Measurements from ENCODE around the gene PIANP. TPM values are rescaled to one million over a fixed set of nuclear protein-coding genes. Genes with fewer than 3 reads are reported as not detected.
"Not testable (repeated sequence)": the region's sequence is repeated elsewhere in the genome, so short reads cannot be mapped to it uniquely, and the experiment has no call there.

PIANP gene
- polyA plus RNA-seq, 2 donors = 0.10 to 0.28 TPM

DNA sequence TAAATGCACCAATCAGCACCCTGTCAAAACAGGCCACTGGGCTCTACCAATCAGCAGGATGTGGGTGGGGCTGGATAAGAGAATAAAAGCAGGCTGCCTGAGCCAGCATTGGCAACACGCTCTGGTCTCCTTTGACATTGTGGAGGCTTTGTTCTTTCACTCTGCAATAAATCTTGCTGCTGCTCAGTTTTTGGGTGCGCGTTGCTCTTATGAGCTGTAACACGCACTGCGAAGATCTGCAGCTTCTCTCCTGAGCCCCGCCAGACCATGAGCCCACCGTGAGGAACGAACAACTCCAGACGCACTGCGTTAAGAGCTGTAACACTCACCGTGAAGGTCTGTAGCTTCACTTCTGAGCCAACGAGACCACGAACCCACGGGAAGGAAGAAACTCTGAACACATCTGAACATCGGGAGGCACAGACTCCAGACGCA is 8.4 kb upstream of the PIANP start:
- no peaks in the 10 kb centered on the region for H3K27me3 ChIP-seq (ENCODE audit: control insufficient read depth in 1 of 2, insufficient read depth in 2 of 2, low read length in 2 of 2)
- no peaks in the 10 kb centered on the region for H3K36me3 ChIP-seq (ENCODE audit: control insufficient read depth in 2 of 2, insufficient read depth in 2 of 2, low read length in 1 of 2)
- H3K27ac ChIP-seq (ENCODE audit: low read depth in 2 of 2, low read length in 1 of 2) = no peak overlapping the region
- WGBS, 2 donors = 77 to 79% methylated on average over 16 of the region's 16 CpGs
- no peaks in the 10 kb centered on the region for H3K4me1 ChIP-seq (ENCODE audit: control insufficient read depth in 2 of 2, insufficient read depth in 2 of 2, low read length in 1 of 2)
- H3K9me3 ChIP-seq (ENCODE audit: control insufficient read depth in 2 of 2, insufficient read depth in 1 of 2, low read depth in 1 of 2, low read length in 1 of 2) = no peaks in the 10 kb centered on the region
- no peak overlapping the region for H3K4me3 ChIP-seq (ENCODE audit: low read depth in 1 of 2, low read length in 2 of 2)

DNA sequence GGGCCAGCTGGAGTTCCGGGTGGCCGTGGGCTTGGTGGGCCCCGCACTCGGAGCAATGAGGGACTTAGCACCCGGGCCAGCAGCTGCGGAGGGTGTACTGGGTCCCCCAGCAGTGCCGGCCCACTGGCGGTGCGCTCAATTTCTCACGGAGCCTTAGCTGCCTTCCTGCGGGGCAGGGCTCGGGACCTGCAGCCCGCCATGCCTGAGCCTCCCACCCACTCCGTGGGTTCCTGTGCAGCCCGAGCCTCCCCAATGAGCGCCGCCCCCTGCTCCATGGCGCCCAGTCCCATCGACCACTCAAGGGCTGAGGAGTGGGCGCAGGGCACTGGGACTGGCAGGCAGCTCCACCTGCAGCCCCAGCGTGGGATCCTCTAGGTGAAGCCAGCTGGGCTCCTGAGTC is 7.7 kb upstream of the PIANP start:
- not testable (repeated sequence) for H3K27me3 ChIP-seq (ENCODE audit: control insufficient read depth in 1 of 2, insufficient read depth in 2 of 2, low read length in 2 of 2); H3K4me1 ChIP-seq (ENCODE audit: control insufficient read depth in 2 of 2, insufficient read depth in 2 of 2, low read length in 1 of 2); H3K4me3 ChIP-seq (ENCODE audit: low read depth in 1 of 2, low read length in 2 of 2); H3K9me3 ChIP-seq (ENCODE audit: control insufficient read depth in 2 of 2, insufficient read depth in 1 of 2, low read depth in 1 of 2, low read length in 1 of 2); H3K36me3 ChIP-seq (ENCODE audit: control insufficient read depth in 2 of 2, insufficient read depth in 2 of 2, low read length in 1 of 2); H3K27ac ChIP-seq (ENCODE audit: low read depth in 2 of 2, low read length in 1 of 2)
- 92 to 93% methylated on average over 21 of the region's 21 CpGs for WGBS, 2 donors

DNA sequence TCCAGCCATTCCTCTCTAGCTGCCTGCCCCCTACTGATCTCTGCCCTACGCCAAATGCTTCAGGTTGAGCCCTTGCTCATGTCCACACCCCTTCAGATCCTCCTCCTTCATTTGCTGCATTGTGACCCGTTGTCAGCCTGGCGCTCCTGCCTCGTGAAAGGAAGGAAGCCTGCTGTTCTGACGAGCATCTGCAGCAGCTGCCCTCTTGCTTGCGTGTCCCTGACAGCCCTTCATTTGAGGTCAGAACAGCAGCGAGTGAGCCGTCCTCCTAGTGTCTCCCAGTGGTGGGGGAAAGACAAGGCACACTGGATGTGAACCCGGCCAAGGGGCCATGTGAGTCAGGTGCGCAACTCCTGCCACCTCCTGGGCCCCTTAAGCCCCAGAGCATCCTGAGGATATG is 3.0 kb upstream of the PIANP start:
- Histone ChIP-seq H3K36me3 (ENCODE audit: control insufficient read depth in 2 of 2, insufficient read depth in 2 of 2, low read length in 1 of 2) (no peaks in the 10 kb centered on the region), H3K4me1 (ENCODE audit: control insufficient read depth in 2 of 2, insufficient read depth in 2 of 2, low read length in 1 of 2) (peaks cover 3 to 7% of the 10 kb centered on the region in 2 donors), H3K9me3 (ENCODE audit: control insufficient read depth in 2 of 2, insufficient read depth in 1 of 2, low read depth in 1 of 2, low read length in 1 of 2) (no peaks in the 10 kb centered on the region), H3K27ac (ENCODE audit: low read depth in 2 of 2, low read length in 1 of 2) (no peak overlapping the region), H3K27me3 (ENCODE audit: control insufficient read depth in 1 of 2, insufficient read depth in 2 of 2, low read length in 2 of 2) (peaks cover 0 to 13% of the 10 kb centered on the region in 2 donors), H3K4me3 (ENCODE audit: low read depth in 1 of 2, low read length in 2 of 2) (no peak overlapping the region)
- WGBS, 2 donors = 16 to 17% methylated on average over 10 of the region's 10 CpGs

DNA sequence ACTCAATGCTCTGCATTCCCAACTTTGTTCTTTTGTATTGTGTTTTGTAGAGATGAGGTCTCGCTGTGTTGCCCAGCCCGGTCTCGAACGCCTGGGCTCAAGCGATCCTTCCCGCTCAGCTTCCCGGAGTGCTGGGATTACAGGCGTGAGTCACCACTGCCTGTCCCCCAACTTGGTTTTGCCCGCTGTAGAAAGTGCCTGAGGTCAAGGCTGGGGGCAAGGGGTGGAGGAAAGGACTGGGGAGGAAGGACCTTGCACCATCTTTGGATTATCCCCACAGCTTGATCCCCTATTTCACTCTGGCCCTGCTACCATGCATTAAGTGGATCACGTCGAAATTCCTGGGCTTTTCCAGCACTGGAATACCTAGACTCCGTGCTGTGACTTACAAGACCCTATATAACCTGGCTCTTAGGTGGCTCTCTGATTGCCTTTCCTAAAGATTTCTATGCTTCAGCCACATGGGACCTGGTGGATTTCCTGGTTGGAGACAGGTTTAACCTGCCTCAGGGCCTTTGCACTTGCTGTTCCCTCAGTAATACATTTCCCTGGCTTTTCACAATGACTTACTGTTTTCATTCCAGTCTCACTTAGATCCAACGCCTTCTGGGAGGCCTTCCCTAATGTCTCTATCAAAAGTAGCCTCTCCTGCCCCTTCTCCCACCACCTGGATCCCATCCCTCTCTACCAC is 608 bp upstream of the PIANP start:
- no peak overlapping the region for H3K27ac ChIP-seq (ENCODE audit: low read depth in 2 of 2, low read length in 1 of 2)

DNA sequence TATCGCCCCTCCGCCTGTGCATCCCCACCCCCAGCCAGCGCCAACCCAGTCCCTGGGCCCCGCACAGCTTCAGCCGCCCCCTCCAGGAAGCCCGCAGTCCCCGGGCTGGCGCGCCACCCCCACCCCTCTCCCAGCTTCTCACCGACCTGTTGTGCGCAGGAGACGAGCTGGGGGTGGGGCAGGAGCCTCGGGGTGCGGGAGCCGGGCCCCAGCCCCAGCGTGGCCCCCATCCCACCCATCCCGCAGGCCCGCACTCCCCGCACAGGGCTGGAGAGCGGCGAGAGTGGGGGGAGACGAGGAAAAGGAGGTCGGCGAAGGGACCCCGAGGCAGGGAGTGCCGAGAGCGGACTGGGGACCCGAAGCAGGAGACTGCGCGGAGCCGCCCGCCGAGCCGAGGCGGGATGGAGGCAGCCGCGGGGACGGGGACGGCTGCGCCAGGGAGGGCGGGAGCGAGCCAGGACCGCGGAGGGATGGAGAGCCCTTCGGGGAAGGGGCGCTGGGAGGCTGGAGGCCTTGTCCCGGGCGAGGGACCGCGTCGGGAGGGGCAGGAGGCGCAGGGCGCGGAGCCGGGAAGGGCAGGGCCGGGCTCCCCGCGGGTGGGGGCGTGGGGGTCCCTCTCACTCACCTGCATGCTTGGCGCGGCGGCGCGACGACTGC is 498 bp downstream of the PIANP start:
- H3K27ac ChIP-seq (ENCODE audit: low read depth in 2 of 2, low read length in 1 of 2) = no peak overlapping the region
- peaks cover 2 to 18% of the 10 kb centered on the region in 2 donors for H3K27me3 ChIP-seq (ENCODE audit: control insufficient read depth in 1 of 2, insufficient read depth in 2 of 2, low read length in 2 of 2)
- peaks cover 3 to 7% of the 10 kb centered on the region in 2 donors for H3K4me1 ChIP-seq (ENCODE audit: control insufficient read depth in 2 of 2, insufficient read depth in 2 of 2, low read length in 1 of 2)
- no peaks in the 10 kb centered on the region for H3K36me3 ChIP-seq (ENCODE audit: control insufficient read depth in 2 of 2, insufficient read depth in 2 of 2, low read length in 1 of 2)
- 2% methylated on average over 45 to 65 of the region's 65 CpGs for WGBS, 2 donors
- H3K9me3 ChIP-seq (ENCODE audit: control insufficient read depth in 2 of 2, insufficient read depth in 1 of 2, low read depth in 1 of 2, low read length in 1 of 2) = no peaks in the 10 kb centered on the region
- H3K4me3 ChIP-seq (ENCODE audit: low read depth in 1 of 2, low read length in 2 of 2) = peak overlapping the region; percentile 33 to 41

More for the DNA sequence above, 608 bp upstream of the PIANP start:
- Histone ChIP-seq H3K27me3 (ENCODE audit: control insufficient read depth in 1 of 2, insufficient read depth in 2 of 2, low read length in 2 of 2) (peaks cover 2 to 18% of the 10 kb centered on the region in 2 donors), H3K9me3 (ENCODE audit: control insufficient read depth in 2 of 2, insufficient read depth in 1 of 2, low read depth in 1 of 2, low read length in 1 of 2) (no peaks in the 10 kb centered on the region), H3K4me1 (ENCODE audit: control insufficient read depth in 2 of 2, insufficient read depth in 2 of 2, low read length in 1 of 2) (peaks cover 3 to 7% of the 10 kb centered on the region in 2 donors), H3K4me3 (ENCODE audit: low read depth in 1 of 2, low read length in 2 of 2) (peak overlapping the region in 1 of 2 donors; percentile 33), H3K36me3 (ENCODE audit: control insufficient read depth in 2 of 2, insufficient read depth in 2 of 2, low read length in 1 of 2) (no peaks in the 10 kb centered on the region)
- 27 to 30% methylated on average over 13 of the region's 13 CpGs for WGBS, 2 donors

DNA sequence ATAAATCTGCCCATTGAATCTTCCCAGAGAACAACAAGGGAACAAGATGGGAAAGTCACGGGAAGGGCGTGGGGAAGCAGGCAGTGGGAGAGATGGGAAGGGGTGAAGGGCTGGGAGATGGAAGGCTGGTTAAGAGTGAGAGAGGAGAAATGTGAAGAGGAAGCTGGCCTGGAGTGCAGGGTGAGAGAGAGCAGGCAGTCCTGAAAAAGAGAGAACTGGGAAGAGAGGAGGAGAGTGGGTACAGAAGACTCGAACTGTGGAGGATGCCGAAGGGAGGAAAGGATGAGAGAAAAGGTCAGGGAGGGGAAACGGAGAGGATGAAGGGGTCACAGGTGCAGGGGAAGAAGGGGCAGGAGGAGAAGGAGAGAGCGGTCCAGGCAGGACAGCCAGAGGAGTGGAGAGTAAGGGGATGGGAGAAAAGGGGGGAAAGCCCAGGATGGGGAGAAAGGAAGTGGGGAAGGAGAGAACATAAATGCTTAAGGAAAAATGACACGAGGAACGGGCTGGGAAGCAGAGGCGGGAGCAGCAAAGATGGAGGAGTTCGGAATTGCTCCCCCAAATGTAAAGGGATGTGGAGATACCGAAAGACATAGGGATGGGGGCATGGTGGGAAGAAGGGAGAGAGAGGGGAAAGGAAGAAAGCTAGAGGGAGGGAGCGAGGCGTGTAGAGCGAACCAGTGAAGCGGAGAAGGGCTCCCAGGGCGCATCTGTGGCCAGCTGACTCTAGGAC is 1.2 kb downstream of the PIANP start:
- H3K4me3 ChIP-seq (ENCODE audit: low read depth in 1 of 2, low read length in 2 of 2) = no peak overlapping the region
- 18 to 21% methylated on average over 16 of the region's 16 CpGs for WGBS, 2 donors
- H3K36me3 ChIP-seq (ENCODE audit: control insufficient read depth in 2 of 2, insufficient read depth in 2 of 2, low read length in 1 of 2) = no peaks in the 10 kb centered on the region
- H3K27ac ChIP-seq (ENCODE audit: low read depth in 2 of 2, low read length in 1 of 2) = no peak overlapping the region
- H3K4me1 ChIP-seq (ENCODE audit: control insufficient read depth in 2 of 2, insufficient read depth in 2 of 2, low read length in 1 of 2) = peaks cover 3 to 7% of the 10 kb centered on the region in 2 donors
- H3K27me3 ChIP-seq (ENCODE audit: control insufficient read depth in 1 of 2, insufficient read depth in 2 of 2, low read length in 2 of 2) = peaks cover 2 to 18% of the 10 kb centered on the region in 2 donors
- H3K9me3 ChIP-seq (ENCODE audit: control insufficient read depth in 2 of 2, insufficient read depth in 1 of 2, low read depth in 1 of 2, low read length in 1 of 2) = no peaks in the 10 kb centered on the region

DNA sequence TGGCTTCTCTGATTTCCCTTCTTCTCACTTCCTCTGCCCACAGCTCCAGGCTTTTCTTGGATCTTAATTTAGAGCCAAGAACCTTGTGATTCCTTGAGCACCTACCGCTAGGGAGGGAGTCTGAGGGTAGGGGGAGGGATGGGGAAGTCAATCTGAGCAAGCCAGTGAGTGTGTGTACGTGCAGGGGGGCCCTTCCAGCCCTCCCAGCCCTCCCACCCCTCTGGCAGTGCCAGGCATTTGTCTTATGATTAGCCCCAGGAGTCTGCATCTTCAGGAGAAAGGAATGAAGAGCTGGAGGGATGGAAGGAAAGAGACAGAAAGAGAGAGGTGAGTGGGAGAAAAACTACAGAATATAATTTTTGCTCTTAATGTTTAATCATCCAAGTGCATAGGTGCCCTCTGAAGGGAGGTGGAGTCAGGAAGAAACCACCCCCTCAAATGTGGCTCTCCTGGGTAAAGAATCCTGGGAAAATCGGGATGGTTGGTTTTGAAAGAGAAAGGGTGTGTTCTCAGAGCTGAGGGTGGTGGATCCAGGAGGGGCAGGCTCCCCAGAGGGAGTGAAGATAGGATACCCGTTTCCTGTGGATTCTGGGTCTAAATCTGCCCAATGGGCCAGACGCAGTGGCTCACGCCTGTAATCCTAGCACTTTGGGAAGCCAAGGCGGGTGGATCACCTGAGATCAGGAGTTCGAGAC is 2.1 kb downstream of the PIANP start:
- Histone ChIP-seq H3K27me3 (ENCODE audit: control insufficient read depth in 1 of 2, insufficient read depth in 2 of 2, low read length in 2 of 2) (peaks cover 2 to 18% of the 10 kb centered on the region in 2 donors), H3K4me1 (ENCODE audit: control insufficient read depth in 2 of 2, insufficient read depth in 2 of 2, low read length in 1 of 2) (peaks cover 3 to 7% of the 10 kb centered on the region in 2 donors), H3K4me3 (ENCODE audit: low read depth in 1 of 2, low read length in 2 of 2) (no peak overlapping the region), H3K9me3 (ENCODE audit: control insufficient read depth in 2 of 2, insufficient read depth in 1 of 2, low read depth in 1 of 2, low read length in 1 of 2) (no peaks in the 10 kb centered on the region), H3K36me3 (ENCODE audit: control insufficient read depth in 2 of 2, insufficient read depth in 2 of 2, low read length in 1 of 2) (no peaks in the 10 kb centered on the region), H3K27ac (ENCODE audit: low read depth in 2 of 2, low read length in 1 of 2) (no peak overlapping the region)
- WGBS, 2 donors = 52 to 62% methylated on average over 8 of the region's 8 CpGs

DNA sequence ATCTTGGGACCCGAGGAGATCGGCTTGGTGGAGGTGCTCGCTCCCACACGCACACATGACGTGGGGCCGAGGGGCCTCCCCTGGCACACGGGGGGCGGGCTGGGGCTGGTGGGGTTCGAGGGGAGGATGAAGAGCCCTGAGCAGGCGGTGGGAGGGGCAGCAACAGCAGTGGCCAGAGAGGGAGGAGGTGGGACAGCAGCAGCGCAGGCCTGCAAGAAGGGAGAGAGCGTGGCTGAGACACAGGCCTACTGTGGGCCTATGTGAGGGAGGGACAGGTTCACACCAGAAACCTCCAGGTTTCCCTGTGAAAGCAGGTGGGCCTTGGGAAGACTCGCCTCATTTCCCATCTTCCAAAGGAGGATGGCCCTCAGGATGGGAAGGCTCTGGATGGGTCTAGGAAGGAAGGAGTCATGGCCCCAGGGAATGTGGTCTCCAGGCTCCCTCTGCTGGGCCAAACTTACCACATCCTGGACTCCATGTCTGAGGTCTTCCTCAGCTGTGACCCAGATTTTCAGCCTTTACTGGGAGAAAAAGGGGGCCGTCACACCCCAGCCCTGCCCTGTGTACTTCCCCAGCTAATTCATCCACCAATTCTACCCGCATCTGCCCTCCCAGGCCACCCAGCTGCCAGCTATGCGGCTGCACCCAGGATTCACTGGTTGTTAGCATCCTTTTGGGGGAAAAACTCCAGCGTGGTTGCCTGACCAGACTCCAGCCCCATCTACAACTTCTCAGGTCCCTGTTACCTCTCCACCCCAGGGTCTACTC is 2.8 kb downstream of the PIANP start:
- WGBS, 2 donors = 68 to 74% methylated on average over 17 of the region's 17 CpGs
- Histone ChIP-seq H3K27me3 (ENCODE audit: control insufficient read depth in 1 of 2, insufficient read depth in 2 of 2, low read length in 2 of 2) (peaks cover 2 to 18% of the 10 kb centered on the region in 2 donors), H3K9me3 (ENCODE audit: control insufficient read depth in 2 of 2, insufficient read depth in 1 of 2, low read depth in 1 of 2, low read length in 1 of 2) (no peaks in the 10 kb centered on the region), H3K36me3 (ENCODE audit: control insufficient read depth in 2 of 2, insufficient read depth in 2 of 2, low read length in 1 of 2) (no peaks in the 10 kb centered on the region), H3K4me1 (ENCODE audit: control insufficient read depth in 2 of 2, insufficient read depth in 2 of 2, low read length in 1 of 2) (peaks cover 3 to 7% of the 10 kb centered on the region in 2 donors), H3K27ac (ENCODE audit: low read depth in 2 of 2, low read length in 1 of 2) (no peak overlapping the region), H3K4me3 (ENCODE audit: low read depth in 1 of 2, low read length in 2 of 2) (no peak overlapping the region)

Data from esophagus (tissue), 2 donors.